ENCODE measurements around the gene ABLIM1. TPM values are rescaled to one million over a fixed set of nuclear protein-coding genes. Genes with fewer than 3 reads are reported as not detected.

The ABLIM1 gene
- total RNA-seq, 1 donor from 2014 or later, result 70.0 TPM

- Histone ChIP-seq H3K4me3 (ENCODE audit: insufficient read depth, low read depth, low read length) (no peak overlapping the region), H3K9ac (ENCODE audit: low read length) (no peak overlapping the region), H3K36me3 (ENCODE audit: insufficient read depth, low read length) (no peaks in the 10 kb centered on the region), H3K27ac (ENCODE audit: low read depth, low read length) (no peak overlapping the region), H3K4me2 (ENCODE audit: low read length) (peak overlapping the region; percentile 5), H3K27me3 (ENCODE audit: insufficient read depth, low read length) (no peaks in the 10 kb centered on the region), H3K79me2 (ENCODE audit: insufficient read depth, low read length) (no peaks in the 10 kb centered on the region), H3K9me3 (ENCODE audit: insufficient read depth, low read depth, low read length) (no peaks in the 10 kb centered on the region), H2AFZ (ENCODE audit: low read depth, low read length) (no peak overlapping the region), H4K20me1 (ENCODE audit: insufficient read depth, low read length) (no peaks in the 10 kb centered on the region), H3K4me1 (ENCODE audit: insufficient read depth, low read length) (peaks cover 27% of the 10 kb centered on the region)
- H3K4me3 Mint-ChIP-seq (ENCODE audit: unreplicated experiment), result no peak overlapping the region
- peaks cover 31% of the 10 kb centered on the region for H3K4me1 Mint-ChIP-seq (ENCODE audit: low read depth, unreplicated experiment)
- H3K27me3 Mint-ChIP-seq (ENCODE audit: low read depth, unreplicated experiment), result no peaks in the 10 kb centered on the region
- DNase-seq (ENCODE audit: low read depth) (no peak), FAIRE-seq (no peak)
- H3K36me3 Mint-ChIP-seq (ENCODE audit: low read depth, unreplicated experiment), result peaks cover 16% of the 10 kb centered on the region
- peak overlapping the region; percentile 77 for H3K27ac Mint-ChIP-seq (ENCODE audit: unreplicated experiment)
- no peaks in the 10 kb centered on the region for H3K9me3 Mint-ChIP-seq (ENCODE audit: unreplicated experiment)
- TF ChIP-seq EZH2 (IDR thresholded peaks at IDR 0.05; ENCODE audit: insufficient read depth, low read length) (no peak), CTCF (IDR thresholded peaks at IDR 0.05; ENCODE audit: insufficient read depth, low read depth, low read length) (no peak)
Observed at GRCh38 chr10:114506871-114507385, 151.1 kb downstream of the ABLIM1 start.

DNA sequence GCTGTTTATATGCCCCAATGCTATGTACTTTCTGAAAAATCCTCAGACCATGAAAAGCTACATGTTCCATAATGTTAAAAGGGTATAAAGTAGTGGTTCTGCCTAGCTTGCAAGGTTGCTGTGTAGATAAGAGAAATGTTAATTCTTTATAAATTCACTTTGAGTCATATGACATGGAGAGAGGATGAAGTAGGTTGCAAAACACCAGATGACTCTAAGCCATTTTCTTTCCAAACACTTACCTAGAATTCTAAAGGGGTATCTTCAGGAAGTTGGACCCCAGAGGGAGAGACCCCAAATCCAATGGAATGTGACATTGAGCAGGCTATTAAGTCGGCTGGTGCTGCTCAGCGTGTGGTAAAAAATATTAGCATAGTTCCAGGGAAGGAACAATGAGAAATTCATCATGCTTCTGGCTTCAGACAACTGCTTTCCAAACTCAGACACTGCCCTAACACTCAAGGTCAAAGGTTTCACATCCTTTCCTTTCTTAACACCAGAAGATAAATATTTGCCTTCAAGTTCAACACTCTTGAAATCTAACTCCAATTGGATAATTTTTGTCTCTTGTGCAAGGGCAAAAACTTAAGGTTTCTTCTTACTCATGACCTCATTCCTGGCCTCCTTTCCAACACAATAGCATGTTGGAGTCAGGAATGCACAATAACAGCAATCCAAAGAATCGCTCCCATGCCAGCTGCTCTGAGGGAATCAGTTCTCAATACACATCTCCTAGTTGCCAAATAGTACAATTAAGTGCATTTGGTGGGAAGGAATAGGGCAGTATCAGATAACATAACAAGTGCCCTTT lies 153.1 kb downstream of the ABLIM1 start:
- H3K4me2 ChIP-seq (ENCODE audit: low read length), result peak overlapping the region; percentile 33
- H3K4me3 Mint-ChIP-seq (ENCODE audit: unreplicated experiment), result no peak overlapping the region
- DNase-seq (ENCODE audit: low read depth), result peak; percentile 94
- no peak overlapping the region for H2AFZ ChIP-seq (ENCODE audit: low read depth, low read length)
- FAIRE-seq, result no peak
- no peaks in the 10 kb centered on the region for H3K9me3 ChIP-seq (ENCODE audit: insufficient read depth, low read depth, low read length)
- H3K9me3 Mint-ChIP-seq (ENCODE audit: unreplicated experiment), result no peaks in the 10 kb centered on the region
- no peaks in the 10 kb centered on the region for H4K20me1 ChIP-seq (ENCODE audit: insufficient read depth, low read length)
- H3K4me1 ChIP-seq (ENCODE audit: insufficient read depth, low read length), result peaks cover 27% of the 10 kb centered on the region
- TF ChIP-seq EZH2 (IDR thresholded peaks at IDR 0.05; ENCODE audit: insufficient read depth, low read length) (no peak), CTCF (IDR thresholded peaks at IDR 0.05; ENCODE audit: insufficient read depth, low read depth, low read length) (no peak)
- H3K4me1 Mint-ChIP-seq (ENCODE audit: low read depth, unreplicated experiment), result peaks cover 31% of the 10 kb centered on the region
- no peaks in the 10 kb centered on the region for H3K79me2 ChIP-seq (ENCODE audit: insufficient read depth, low read length)
- no peaks in the 10 kb centered on the region for H3K27me3 ChIP-seq (ENCODE audit: insufficient read depth, low read length)
- H3K36me3 Mint-ChIP-seq (ENCODE audit: low read depth, unreplicated experiment), result peaks cover 12% of the 10 kb centered on the region
- no peaks in the 10 kb centered on the region for H3K36me3 ChIP-seq (ENCODE audit: insufficient read depth, low read length)
- H3K9ac ChIP-seq (ENCODE audit: low read length), result peak overlapping the region; percentile 40
- H3K27ac Mint-ChIP-seq (ENCODE audit: unreplicated experiment), result peak overlapping the region; percentile 31
- peak overlapping the region; percentile 54 for H3K27ac ChIP-seq (ENCODE audit: low read depth, low read length)
- no peaks in the 10 kb centered on the region for H3K27me3 Mint-ChIP-seq (ENCODE audit: low read depth, unreplicated experiment)
- H3K4me3 ChIP-seq (ENCODE audit: insufficient read depth, low read depth, low read length), result no peak overlapping the region

GRCh38 chr10:114502074-114502473 lies 156.0 kb downstream of the ABLIM1 start:
- Histone ChIP-seq H3K9ac (ENCODE audit: low read length) (no peak overlapping the region), H3K4me1 (ENCODE audit: insufficient read depth, low read length) (peaks cover 20% of the 10 kb centered on the region), H3K79me2 (ENCODE audit: insufficient read depth, low read length) (no peaks in the 10 kb centered on the region), H4K20me1 (ENCODE audit: insufficient read depth, low read length) (no peaks in the 10 kb centered on the region), H3K36me3 (ENCODE audit: insufficient read depth, low read length) (no peaks in the 10 kb centered on the region), H2AFZ (ENCODE audit: low read depth, low read length) (no peak overlapping the region), H3K27me3 (ENCODE audit: insufficient read depth, low read length) (peaks cover 6% of the 10 kb centered on the region), H3K4me3 (ENCODE audit: insufficient read depth, low read depth, low read length) (no peak overlapping the region), H3K4me2 (ENCODE audit: low read length) (no peak overlapping the region), H3K9me3 (ENCODE audit: insufficient read depth, low read depth, low read length) (no peaks in the 10 kb centered on the region), H3K27ac (ENCODE audit: low read depth, low read length) (no peak overlapping the region)
- Mint-ChIP-seq H3K27ac (ENCODE audit: unreplicated experiment) (no peak overlapping the region), H3K36me3 (ENCODE audit: low read depth, unreplicated experiment) (peaks cover 15% of the 10 kb centered on the region), H3K27me3 (ENCODE audit: low read depth, unreplicated experiment) (no peaks in the 10 kb centered on the region), H3K4me3 (ENCODE audit: unreplicated experiment) (no peak overlapping the region), H3K9me3 (ENCODE audit: unreplicated experiment) (no peaks in the 10 kb centered on the region), H3K4me1 (ENCODE audit: low read depth, unreplicated experiment) (peaks cover 30% of the 10 kb centered on the region)
- FAIRE-seq (no peak), DNase-seq (ENCODE audit: low read depth) (no peak)
- no peak for TF ChIP-seq CTCF (IDR thresholded peaks at IDR 0.05; ENCODE audit: insufficient read depth, low read depth, low read length)
- no peak for TF ChIP-seq EZH2 (IDR thresholded peaks at IDR 0.05; ENCODE audit: insufficient read depth, low read length)
